Spleen (tissue), 11 donors: ENCODE data around the gene EXOC3L1. TPM values are rescaled to one million over a fixed set of nuclear protein-coding genes. Genes with fewer than 3 reads are reported as not detected.
A peak's percentile ranks its signal among the peaks of the same experiment; 100 is the strongest.

Experiments
- DNase-seq: peaks from one replicate; pipeline ENCODE4 v3.0.0-alpha.2; 2020
- H3K27ac ChIP-seq, 8 donors: fragments of 200-600 bp; sonication (generic) in 7 of 8; 1 replicate in 4 of 8; 2 replicates in 4 of 8; pipeline versions ENCODE4 v1.5.0 to v1.8.0; 2016 to 2021; ENCODE audit warnings: inconsistent platforms in 4 of 8, mild to moderate bottlenecking in 4 of 8, moderate library complexity in 1 of 8
- H3K27me3 ChIP-seq, 7 donors: fragments of 200-600 bp; sonication (generic) in 6 of 7; replicated peaks in 1 of 7; 1 replicate in 4 of 7; 2 replicates in 3 of 7; pipeline versions ENCODE4 v1.5.0 to v1.8.0; 2016 to 2021; ENCODE audit warnings: inconsistent platforms in 3 of 7, mild to moderate bottlenecking in 1 of 7
- H3K36me3 ChIP-seq, 6 donors: fragments of 200-600 bp; sonication (generic) in 5 of 6; 1 replicate in 4 of 6; 2 replicates in 2 of 6; pipeline versions ENCODE4 v1.5.0 to v1.8.0; 2016 to 2021; ENCODE audit warnings: inconsistent platforms in 2 of 6
- H3K4me1 ChIP-seq, 6 donors: fragments of 200-600 bp; sonication (generic) in 5 of 6; 1 replicate in 3 of 6; 2 replicates in 3 of 6; pipeline versions ENCODE4 v1.5.0 to v1.8.0; 2016 to 2021; ENCODE audit warnings: inconsistent platforms in 3 of 6
- H3K4me3 ChIP-seq, 8 donors: fragments of 200-600 bp; sonication (generic) in 7 of 8; 1 replicate in 4 of 8; 2 replicates in 4 of 8; pipeline versions ENCODE4 v1.5.0 to v1.8.0; 2016 to 2021; ENCODE audit warnings: inconsistent platforms in 4 of 8, mild to moderate bottlenecking in 4 of 8, moderate library complexity in 2 of 8
- H3K9me3 ChIP-seq, 8 donors: fragments of 200-600 bp; sonication (generic) in 7 of 8; 1 replicate in 4 of 8; 2 replicates in 4 of 8; pipeline versions ENCODE4 v1.5.0 to v1.8.0; 2016 to 2021; ENCODE audit warnings: inconsistent platforms in 4 of 8
- CTCF ChIP-seq, 11 experiments: fragments of 200-600 bp in 7 of 11; fragments of 450-650 bp in 4 of 11; sonication (generic) in 4 of 11; IDR thresholded peaks in 8 of 11; conservative IDR thresholded peaks in 3 of 11; 1 replicate in 7 of 11; 2 replicates in 4 of 11; pipeline versions ENCODE4 v1.4.0 to v1.8.0; 2016 to 2021; ENCODE audit warnings: antibody characterized with exemption in 11 of 11, inconsistent platforms in 4 of 11, mild to moderate bottlenecking in 1 of 11
- POLR2A ChIP-seq, 3 donors: fragments of 450-650 bp; IDR thresholded peaks; one replicate each; pipeline ENCODE4 v1.5.1; 2017; ENCODE audit warnings: antibody characterized with exemption in 3 of 3, mild to moderate bottlenecking in 1 of 3
- POLR2AphosphoS5 ChIP-seq, 3 donors: sonication (generic); formaldehyde crosslinking; IDR thresholded peaks; one replicate each; pipeline ENCODE4 v1.5.1; 2017; ENCODE audit warnings: antibody characterized with exemption in 3 of 3
- WGBS, 5 donors: extraction: QIAGEN DNeasy Blood & Tissue Kit in 3 of 5; methylation state at CpG; one replicate each; pipeline versions ENCODE4 v1.1.5 to v1.1.7; 2013 to 2018; 5-methylcytosine and 5-hydroxymethylcytosine counted together
- intact Hi-C: fragments of 100-400 bp; cut with DNase I; formaldehyde crosslinking; loops from one replicate; pipeline ENCODE4 v1.15.0; 2023; ENCODE audit warnings: low total_unique reads
- polyA plus RNA-seq, 3 donors: library from polyadenylated mRNA; stranded (reverse); fragments of 200-250 nt; gene quantifications; one replicate each; pipeline ENCODE4 v1.2.1, GENCODE V29; 2013
- total RNA-seq, 7 donors: library from RNA; depleted of rRNA in 3 of 7; stranded (reverse); fragments of >200 nt in 3 of 7; fragmentation: NEBNext Ultra II Directional in 4 of 7; extraction: Animal tissue kit (Norgen Biotek cat#: 25700) in 4 of 7; gene quantifications; one replicate each; pipeline versions ENCODE4 v1.1.0 to v1.2.1, GENCODE V29; 2016 to 2021
- donor health status: healthy with polysubstance abuse.
- donor health status: DM: no; HTN: no; CAD: no; lungs with moderate emphysema.
- donor health status: DM: no; HTN: no; CAD: no.
- donor health status: Bipolar disorder and iron deficiency.
- donor health status: healthy.
- donor health status: DM: no; HTN: no; CAD: no.
- donor health status: DM: yes; HTN: yes; CAD: no.

Gene EXOC3L1
- total and polyA plus RNA-seq, 10 donors: 28.5 to 113 (median 49.9) TPM

- peak overlapping the region in 3 of 8 donors; percentile 83 to 95 (median 94) for H3K4me3 ChIP-seq
- H3K27me3 ChIP-seq: peaks cover 0 to 33% (median 17%) of the 10 kb centered on the region in 7 donors
- 64 to 76% (median 69%) methylated on average over 7 of the region's 7 CpGs for WGBS, 5 donors
- H3K9me3 ChIP-seq: no peaks in the 10 kb centered on the region
- TF ChIP-seq POLR2AphosphoS5 (IDR thresholded peaks at IDR 0.05) (no peak), POLR2A (IDR thresholded peaks at IDR 0.05) (no peak), CTCF (IDR thresholded peaks at IDR 0.05 in 8 of 11, conservative IDR thresholded peaks at IDR 0.05 in 3 of 11) (no peak)
- H3K27ac ChIP-seq: peak overlapping the region in 7 of 8 donors; percentile 8 to 96 (median 92)
- peak; percentile 71 for DNase-seq
- intact Hi-C loops: no loop called here
- H3K4me1 ChIP-seq: peaks cover 41 to 92% (median 70%) of the 10 kb centered on the region in 6 donors
- H3K36me3 ChIP-seq: peaks cover 0 to 7% (median 0%) of the 10 kb centered on the region in 6 donors
These were observed 31.9 kb downstream of the EXOC3L1 start for GRCh38 chr16:67157892-67158635.

- no peak overlapping the region for H3K4me3 ChIP-seq
- intact Hi-C loops: no loop called here
- DNase-seq: no peak
- no peak for TF ChIP-seq POLR2AphosphoS5 (IDR thresholded peaks at IDR 0.05)
- TF ChIP-seq CTCF (IDR thresholded peaks at IDR 0.05 in 8 of 11, conservative IDR thresholded peaks at IDR 0.05 in 3 of 11): no peak
- no peak for TF ChIP-seq POLR2A (IDR thresholded peaks at IDR 0.05)
- H3K27ac ChIP-seq: peak overlapping the region in 5 of 8 donors; percentile 8 to 96 (median 95)
- H3K9me3 ChIP-seq: no peaks in the 10 kb centered on the region
- peaks cover 0 to 7% (median 0%) of the 10 kb centered on the region in 6 donors for H3K36me3 ChIP-seq
- peaks cover 0 to 25% (median 10%) of the 10 kb centered on the region in 7 donors for H3K27me3 ChIP-seq
- peaks cover 33 to 84% (median 61%) of the 10 kb centered on the region in 6 donors for H3K4me1 ChIP-seq
- WGBS, 5 donors: 72 to 83% (median 82%) methylated on average over 7 of the region's 7 CpGs
These were observed 32.7 kb downstream of the EXOC3L1 start for GRCh38 chr16:67157106-67157748.

GRCh38 chr16:67156143-67156844 is 33.6 kb downstream of the EXOC3L1 start:
- Histone ChIP-seq H3K36me3 (peaks cover 0 to 7% (median 0%) of the 10 kb centered on the region in 6 donors), H3K4me3 (no peak overlapping the region), H3K27ac (peak overlapping the region in 2 of 8 donors; percentile 2 to 96), H3K27me3 (peaks cover 0 to 25% (median 3%) of the 10 kb centered on the region in 7 donors), H3K9me3 (no peaks in the 10 kb centered on the region), H3K4me1 (peaks cover 27 to 79% (median 54%) of the 10 kb centered on the region in 6 donors)
- WGBS, 5 donors: 71 to 86% (median 77%) methylated on average over 14 to 15 of the region's 15 CpGs
- intact Hi-C loops: no loop called here
- no peak for TF ChIP-seq CTCF (IDR thresholded peaks at IDR 0.05 in 8 of 11, conservative IDR thresholded peaks at IDR 0.05 in 3 of 11)
- peak; percentile 78 for DNase-seq
